Measurements from ENCODE around the gene SP140. TPM values are rescaled to one million over a fixed set of nuclear protein-coding genes. Genes with fewer than 3 reads are reported as not detected.

The SP140 gene
- total RNA-seq (ENCODE audit: low replicate concordance), result 0.06 TPM in 1 of 2 replicates, not detected in the other

- Histone ChIP-seq H3F3A (ENCODE audit: low read depth) (no peaks in the 10 kb centered on the region), H3K4me2 (no peak within 1 kb of the TSS), H3K36me3 (no peaks in the 10 kb centered on the region), H4K20me1 (ENCODE audit: low read depth) (no peaks in the 10 kb centered on the region), H3K9ac (no peak within 1 kb of the TSS), H2AFZ (replicated peaks) (no peak within 1 kb of the TSS), H3K27me3 (no peaks in the 10 kb centered on the region), H3K4me3 (no peak within 1 kb of the TSS), H3K4me1 (no peaks in the 10 kb centered on the region), H3K79me2 (ENCODE audit: low read depth) (no peaks in the 10 kb centered on the region), H3K9me3 (ENCODE audit: low read depth) (no peaks in the 10 kb centered on the region), H3K27ac (no peak within 1 kb of the TSS)
- Mint-ChIP-seq H3K27ac (no peak within 1 kb of the TSS), H3K36me3 (no peaks in the 10 kb centered on the region), H3K4me3 (no peak within 1 kb of the TSS), H3K27me3 (ENCODE audit: insufficient read depth, low read depth) (peaks cover 6% of the 10 kb centered on the region), H3K9me3 (peaks cover 8% of the 10 kb centered on the region), H3K4me1 (no peaks in the 10 kb centered on the region)
- no peak for TF ChIP-seq EZH2 (IDR thresholded peaks at IDR 0.05)
- TF ChIP-seq, protein P1, sequence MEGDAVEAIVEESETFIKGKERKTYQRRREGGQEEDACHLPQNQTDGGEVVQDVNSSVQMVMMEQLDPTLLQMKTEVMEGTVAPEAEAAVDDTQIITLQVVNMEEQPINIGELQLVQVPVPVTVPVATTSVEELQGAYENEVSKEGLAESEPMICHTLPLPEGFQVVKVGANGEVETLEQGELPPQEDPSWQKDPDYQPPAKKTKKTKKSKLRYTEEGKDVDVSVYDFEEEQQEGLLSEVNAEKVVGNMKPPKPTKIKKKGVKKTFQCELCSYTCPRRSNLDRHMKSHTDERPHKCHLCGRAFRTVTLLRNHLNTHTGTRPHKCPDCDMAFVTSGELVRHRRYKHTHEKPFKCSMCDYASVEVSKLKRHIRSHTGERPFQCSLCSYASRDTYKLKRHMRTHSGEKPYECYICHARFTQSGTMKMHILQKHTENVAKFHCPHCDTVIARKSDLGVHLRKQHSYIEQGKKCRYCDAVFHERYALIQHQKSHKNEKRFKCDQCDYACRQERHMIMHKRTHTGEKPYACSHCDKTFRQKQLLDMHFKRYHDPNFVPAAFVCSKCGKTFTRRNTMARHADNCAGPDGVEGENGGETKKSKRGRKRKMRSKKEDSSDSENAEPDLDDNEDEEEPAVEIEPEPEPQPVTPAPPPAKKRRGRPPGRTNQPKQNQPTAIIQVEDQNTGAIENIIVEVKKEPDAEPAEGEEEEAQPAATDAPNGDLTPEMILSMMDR (IDR thresholded peaks at IDR 0.05), result no peak
- TF ChIP-seq EZH2phosphoT487 (IDR thresholded peaks at IDR 0.05), result no peak
- no peak for DNase-seq (ENCODE audit: low spot score)
These were observed at the start of gene SP140 for GRCh38 chr2:230225486-230225885. TSS of gene SP140 (plus strand) at chr2:230225736. CDS start at chr2:230225845, 109 bp downstream.

DNA sequence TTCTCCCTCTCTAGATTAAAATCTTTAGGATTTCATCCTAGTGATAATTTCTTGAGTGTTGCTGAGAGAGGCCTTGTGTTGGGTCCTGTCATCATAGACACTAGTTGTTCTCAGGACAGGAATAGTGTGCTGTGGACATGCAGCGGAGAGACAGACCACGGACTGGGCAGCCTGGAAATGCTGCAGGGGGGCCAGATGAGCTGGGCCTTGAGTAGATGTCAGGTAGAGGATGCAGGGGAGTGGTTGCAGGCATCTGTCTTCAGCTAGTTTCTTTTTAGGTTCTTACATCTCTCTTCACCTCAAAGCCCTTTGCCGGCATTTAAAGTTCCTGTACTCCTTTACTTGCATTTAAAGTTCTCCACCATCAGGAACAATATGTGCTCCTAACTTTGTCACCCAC lies 48.5 kb upstream of the SP140 start:
- H3K27me3 Mint-ChIP-seq (ENCODE audit: insufficient read depth, low read depth), result peaks cover 2% of the 10 kb centered on the region
- peaks cover 14% of the 10 kb centered on the region for H3K4me1 ChIP-seq
- H3K4me3 Mint-ChIP-seq, result no peak overlapping the region
- peaks cover 4% of the 10 kb centered on the region for H3F3A ChIP-seq (ENCODE audit: low read depth)
- H3K9me3 Mint-ChIP-seq, result peaks cover 6% of the 10 kb centered on the region
- no peak overlapping the region for H3K4me3 ChIP-seq
- H4K20me1 ChIP-seq (ENCODE audit: low read depth), result no peaks in the 10 kb centered on the region
- TF ChIP-seq EZH2phosphoT487 (IDR thresholded peaks at IDR 0.05) (no peak), EZH2 (IDR thresholded peaks at IDR 0.05) (no peak)
- TF ChIP-seq, protein P1 (IDR thresholded peaks at IDR 0.05), result no peak
- peaks cover 25% of the 10 kb centered on the region for H3K4me1 Mint-ChIP-seq
- no peak overlapping the region for H3K9ac ChIP-seq
- no peaks in the 10 kb centered on the region for H3K36me3 ChIP-seq
- peaks cover 2% of the 10 kb centered on the region for H3K36me3 Mint-ChIP-seq
- H3K27ac ChIP-seq, result no peak overlapping the region
- H2AFZ ChIP-seq (replicated peaks), result no peak overlapping the region
- H3K27ac Mint-ChIP-seq, result no peak overlapping the region
- no peaks in the 10 kb centered on the region for H3K79me2 ChIP-seq (ENCODE audit: low read depth)
- DNase-seq (ENCODE audit: low spot score), result no peak
- no peaks in the 10 kb centered on the region for H3K27me3 ChIP-seq
- no peak overlapping the region for H3K4me2 ChIP-seq
- H3K9me3 ChIP-seq (ENCODE audit: low read depth), result no peaks in the 10 kb centered on the region

- DNase-seq (ENCODE audit: low spot score), result no peak
- Mint-ChIP-seq H3K36me3 (peaks cover 2% of the 10 kb centered on the region), H3K27me3 (ENCODE audit: insufficient read depth, low read depth) (peaks cover 4% of the 10 kb centered on the region), H3K9me3 (peaks cover 6% of the 10 kb centered on the region), H3K4me3 (no peak overlapping the region), H3K4me1 (peaks cover 25% of the 10 kb centered on the region), H3K27ac (peak overlapping the region; percentile 84)
- H4K20me1 ChIP-seq (ENCODE audit: low read depth), result no peaks in the 10 kb centered on the region
- no peaks in the 10 kb centered on the region for H3K36me3 ChIP-seq
- H3K9ac ChIP-seq, result no peak overlapping the region
- peaks cover 14% of the 10 kb centered on the region for H3K4me1 ChIP-seq
- H3K9me3 ChIP-seq (ENCODE audit: low read depth), result no peaks in the 10 kb centered on the region
- peaks cover 4% of the 10 kb centered on the region for H3F3A ChIP-seq (ENCODE audit: low read depth)
- peak overlapping the region; percentile 8 for H3K4me2 ChIP-seq
- peak overlapping the region; percentile 80 for H3K27ac ChIP-seq
- no peak overlapping the region for H2AFZ ChIP-seq (replicated peaks)
- no peaks in the 10 kb centered on the region for H3K27me3 ChIP-seq
- no peaks in the 10 kb centered on the region for H3K79me2 ChIP-seq (ENCODE audit: low read depth)
- no peak overlapping the region for H3K4me3 ChIP-seq
- TF ChIP-seq, protein P1 (IDR thresholded peaks at IDR 0.05), result no peak
- TF ChIP-seq EZH2 (IDR thresholded peaks at IDR 0.05), result no peak
These were observed 46.7 kb upstream of the SP140 start for GRCh38 chr2:230178546-230179485.

Measured in neural progenitor cell (in vitro differentiated cells).